ENCODE results near the gene MCOLN3. TPM values are rescaled to one million over a fixed set of nuclear protein-coding genes. Genes with fewer than 3 reads are reported as not detected.

Gene MCOLN3
- total and polyA plus RNA-seq, 11 donors: 0.07 to 1.4 (median 0.35) TPM; not detected in 2

DNA sequence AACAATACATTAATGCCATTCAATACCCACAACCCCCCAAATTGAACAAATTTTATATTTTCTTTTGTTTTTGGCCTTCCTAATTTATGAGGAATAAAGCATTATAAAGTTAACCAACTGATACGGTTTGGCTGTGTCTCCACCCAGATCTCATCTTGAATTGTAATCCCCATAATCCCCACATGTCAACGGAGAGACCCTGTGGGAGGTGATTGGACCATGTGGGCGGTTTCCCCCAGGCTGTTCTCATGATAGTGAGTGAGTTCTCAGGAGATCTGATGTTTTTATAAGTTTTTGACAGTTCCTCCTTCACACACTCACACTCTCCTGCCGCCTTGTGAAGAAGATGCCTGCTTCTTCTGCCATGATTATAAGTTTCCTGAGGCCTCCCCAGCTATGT, 6.4 kb upstream of the MCOLN3 start:
- H3K4me3 ChIP-seq: no peak overlapping the region
- H3K27me3 ChIP-seq: peaks cover 0 to 35% (median 6%) of the 10 kb centered on the region in 9 donors
- no peaks in the 10 kb centered on the region for H3K36me3 ChIP-seq
- H3K27ac ChIP-seq: no peak overlapping the region
- H3K9me3 ChIP-seq: no peaks in the 10 kb centered on the region
- ATAC-seq (no peak), DNase-seq (no peak)
- no peaks in the 10 kb centered on the region for H3K4me1 ChIP-seq
- intact Hi-C loops (cut with DNase I): no loop called here
- TF ChIP-seq, protein P1, sequence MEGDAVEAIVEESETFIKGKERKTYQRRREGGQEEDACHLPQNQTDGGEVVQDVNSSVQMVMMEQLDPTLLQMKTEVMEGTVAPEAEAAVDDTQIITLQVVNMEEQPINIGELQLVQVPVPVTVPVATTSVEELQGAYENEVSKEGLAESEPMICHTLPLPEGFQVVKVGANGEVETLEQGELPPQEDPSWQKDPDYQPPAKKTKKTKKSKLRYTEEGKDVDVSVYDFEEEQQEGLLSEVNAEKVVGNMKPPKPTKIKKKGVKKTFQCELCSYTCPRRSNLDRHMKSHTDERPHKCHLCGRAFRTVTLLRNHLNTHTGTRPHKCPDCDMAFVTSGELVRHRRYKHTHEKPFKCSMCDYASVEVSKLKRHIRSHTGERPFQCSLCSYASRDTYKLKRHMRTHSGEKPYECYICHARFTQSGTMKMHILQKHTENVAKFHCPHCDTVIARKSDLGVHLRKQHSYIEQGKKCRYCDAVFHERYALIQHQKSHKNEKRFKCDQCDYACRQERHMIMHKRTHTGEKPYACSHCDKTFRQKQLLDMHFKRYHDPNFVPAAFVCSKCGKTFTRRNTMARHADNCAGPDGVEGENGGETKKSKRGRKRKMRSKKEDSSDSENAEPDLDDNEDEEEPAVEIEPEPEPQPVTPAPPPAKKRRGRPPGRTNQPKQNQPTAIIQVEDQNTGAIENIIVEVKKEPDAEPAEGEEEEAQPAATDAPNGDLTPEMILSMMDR (IDR thresholded peaks at IDR 0.05): no peak
- no peak for TF ChIP-seq POLR2A (IDR thresholded peaks at IDR 0.05)
- 45 to 60% (median 50%) methylated on average over 4 of the region's 4 CpGs for WGBS, 4 donors

GRCh38 chr1:85049735-85050166, 1.5 kb upstream of the MCOLN3 start:
- Histone ChIP-seq H3K36me3 (no peaks in the 10 kb centered on the region), H3K27ac (no peak overlapping the region), H3K4me3 (no peak overlapping the region), H3K27me3 (peaks cover 18 to 74% (median 37%) of the 10 kb centered on the region in 9 donors), H3K4me1 (peaks cover 0 to 17% (median 6%) of the 10 kb centered on the region in 12 donors), H3K9me3 (no peaks in the 10 kb centered on the region)
- ATAC-seq: no peak
- intact Hi-C loops (cut with DNase I): no loop called here
- no peak for DNase-seq
- WGBS, 4 donors: 22 to 40% (median 29%) methylated on average over 11 of the region's 11 CpGs
- TF ChIP-seq, protein P1 (IDR thresholded peaks at IDR 0.05): no peak
- no peak for TF ChIP-seq POLR2A (IDR thresholded peaks at IDR 0.05)

- Histone ChIP-seq H3K4me3 (peak overlapping the region; percentile 14 to 59 (median 48)), H3K27ac (no peak overlapping the region), H3K4me1 (peaks cover 0 to 17% (median 6%) of the 10 kb centered on the region in 12 donors), H3K27me3 (peaks cover 18 to 84% (median 37%) of the 10 kb centered on the region in 9 donors), H3K36me3 (no peaks in the 10 kb centered on the region), H3K9me3 (no peaks in the 10 kb centered on the region)
- ATAC-seq: peak in 3 of 4 donors; percentile 18 to 71 (median 68)
- intact Hi-C loops (cut with DNase I): no loop called here
- TF ChIP-seq POLR2A (IDR thresholded peaks at IDR 0.05): no peak
- TF ChIP-seq, protein P1 (IDR thresholded peaks at IDR 0.05): no peak
- DNase-seq: peak in 3 of 5 donors; percentile 8 to 60 (median 27)
- WGBS, 4 donors: 3 to 8% (median 5%) methylated on average over 24 to 55 of the region's 55 CpGs
These were observed 616 bp downstream of the MCOLN3 start for GRCh38 chr1:85047472-85048295.

DNA sequence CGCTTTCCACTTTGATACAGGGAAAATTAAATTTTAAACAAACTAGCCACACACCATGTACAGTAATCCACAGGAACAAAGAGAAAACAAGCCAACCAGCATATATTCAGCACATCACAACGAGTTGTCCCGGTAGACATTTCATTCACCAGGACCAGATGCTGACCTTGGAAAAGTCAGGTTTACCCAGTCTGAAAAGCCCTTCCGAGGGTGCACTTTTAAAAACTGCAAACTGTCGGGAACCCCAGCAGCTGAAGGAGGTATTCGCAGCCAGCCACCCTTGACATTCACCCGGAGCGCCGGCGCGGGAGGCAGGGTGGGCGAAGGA, 1.2 kb downstream of the MCOLN3 start:
- H3K9me3 ChIP-seq: no peaks in the 10 kb centered on the region
- peak overlapping the region in 2 of 12 donors; percentile 48 to 55 for H3K4me3 ChIP-seq
- H3K27me3 ChIP-seq: peaks cover 18 to 86% (median 37%) of the 10 kb centered on the region in 9 donors
- 26 to 45% (median 31%) methylated on average over 12 of the region's 12 CpGs for WGBS, 4 donors
- intact Hi-C loops (cut with DNase I): no loop called here
- peaks cover 0 to 17% (median 6%) of the 10 kb centered on the region in 12 donors for H3K4me1 ChIP-seq
- no peak for DNase-seq
- H3K27ac ChIP-seq: no peak overlapping the region
- H3K36me3 ChIP-seq: no peaks in the 10 kb centered on the region
- no peak for TF ChIP-seq POLR2A (IDR thresholded peaks at IDR 0.05)
- TF ChIP-seq, protein P1 (IDR thresholded peaks at IDR 0.05): no peak
- no peak for ATAC-seq

Measured in heart left ventricle (tissue), 16 donors.